Right kidney (tissue), 1 donor: Measurements from ENCODE around the gene LSS.
"Not testable (repeated sequence)": the region's sequence is repeated elsewhere in the genome, so short reads cannot be mapped to it uniquely, and the experiment has no call there.

Source experiments
- DNase-seq: peaks from one replicate; pipeline ENCODE4 v3.0.0-alpha.2; 2016

LSS gene

DNA sequence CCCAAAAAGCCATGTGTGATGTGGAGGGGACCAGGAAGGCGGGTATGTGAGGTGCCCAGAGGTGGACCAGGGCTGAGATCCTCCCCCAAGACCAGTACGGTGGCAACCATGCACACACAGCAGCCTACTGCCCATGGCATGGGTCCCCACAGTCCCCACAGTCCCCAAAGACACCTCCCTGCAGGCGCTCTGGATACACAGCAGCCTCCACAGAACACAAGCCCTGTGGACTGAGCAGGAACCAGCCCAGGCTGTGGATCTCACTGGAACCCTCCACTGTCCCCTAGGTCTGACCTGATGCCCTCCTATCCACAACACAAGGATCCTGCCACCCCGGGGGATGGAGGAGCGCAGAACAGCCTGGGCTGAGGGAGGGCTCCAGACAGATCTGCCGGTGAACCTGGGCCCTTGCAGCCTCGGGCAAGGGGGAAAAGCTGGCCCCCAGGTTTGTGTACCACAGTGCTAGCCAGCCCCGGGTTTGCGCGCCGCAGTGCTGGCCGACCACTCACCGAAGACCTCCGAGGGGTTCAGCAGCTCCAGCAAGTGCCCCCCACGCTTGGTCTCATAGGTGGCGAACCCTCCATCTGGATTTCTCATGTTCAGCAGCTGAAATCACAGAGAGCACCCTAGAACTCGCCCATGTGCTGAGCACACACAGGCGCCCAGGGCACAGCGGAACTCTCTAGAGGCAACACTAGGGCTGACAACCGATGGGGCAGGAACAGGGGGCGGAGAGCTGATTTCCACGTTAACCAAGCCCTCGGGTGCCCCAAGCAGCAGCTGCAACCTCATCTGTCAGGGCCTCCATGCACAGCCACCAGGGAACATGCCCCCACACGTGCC is 22.2 kb downstream of the LSS start:
- DNase-seq, result no peak

DNA sequence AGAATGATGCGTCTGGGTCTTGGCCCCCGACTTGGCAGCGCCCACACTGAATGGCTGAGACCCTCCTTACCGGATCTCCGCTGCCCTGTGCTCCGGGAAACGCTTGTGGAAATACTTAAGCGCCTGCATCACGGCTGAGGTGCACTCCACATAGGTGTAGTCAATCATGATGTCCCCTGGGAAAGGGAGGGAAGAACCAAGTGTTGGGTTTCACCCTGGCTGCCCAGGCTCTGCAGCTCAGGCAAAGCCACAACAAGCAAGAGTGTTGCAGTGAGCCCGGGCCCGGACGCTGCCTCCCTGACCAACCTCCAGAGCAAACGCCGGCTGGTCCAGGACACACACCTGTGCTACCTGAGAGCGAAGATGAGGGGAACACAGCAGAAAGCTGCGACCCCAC is 22.8 kb downstream of the LSS start:
- DNase-seq, result no peak

DNA sequence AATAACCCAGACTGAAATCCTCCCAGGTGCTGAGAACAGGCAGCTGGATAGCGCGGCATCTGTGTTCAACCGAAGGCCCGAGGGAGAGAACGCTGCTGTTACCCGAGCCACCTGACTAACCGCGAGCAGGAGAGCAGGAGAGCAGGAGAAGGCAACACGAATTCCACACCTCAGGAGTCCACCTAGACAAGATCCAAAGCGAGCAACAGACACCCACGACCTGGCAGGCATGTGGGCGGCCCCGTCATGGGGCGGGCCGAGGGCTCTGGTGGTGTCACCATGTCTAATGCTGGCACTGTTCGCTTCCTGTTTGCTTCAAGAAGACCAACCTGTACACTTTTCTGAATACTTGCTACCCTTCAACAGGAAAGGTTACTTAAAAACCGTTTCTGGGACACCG is 23.4 kb downstream of the LSS start:
- no peak for DNase-seq

DNA sequence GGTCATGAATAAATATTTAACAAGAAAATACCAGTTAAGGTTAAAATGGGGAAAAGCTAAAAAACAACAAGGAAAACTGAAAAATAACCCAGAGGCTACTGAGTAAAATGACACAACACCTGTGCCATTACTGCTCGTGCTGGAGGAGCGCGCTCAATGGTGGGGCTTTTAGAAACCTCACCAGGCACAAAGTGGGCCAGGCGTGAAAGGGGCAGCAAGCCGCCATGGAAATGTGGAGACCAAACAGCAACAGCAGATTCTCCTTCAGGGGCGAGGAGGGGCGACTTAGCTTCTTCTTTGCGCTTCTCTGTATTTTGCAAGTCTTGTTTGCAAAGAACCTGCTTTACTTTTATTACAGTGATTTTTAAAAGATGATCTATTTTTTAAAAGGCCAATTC is 25.4 kb downstream of the LSS start:
- no peak for DNase-seq

DNA sequence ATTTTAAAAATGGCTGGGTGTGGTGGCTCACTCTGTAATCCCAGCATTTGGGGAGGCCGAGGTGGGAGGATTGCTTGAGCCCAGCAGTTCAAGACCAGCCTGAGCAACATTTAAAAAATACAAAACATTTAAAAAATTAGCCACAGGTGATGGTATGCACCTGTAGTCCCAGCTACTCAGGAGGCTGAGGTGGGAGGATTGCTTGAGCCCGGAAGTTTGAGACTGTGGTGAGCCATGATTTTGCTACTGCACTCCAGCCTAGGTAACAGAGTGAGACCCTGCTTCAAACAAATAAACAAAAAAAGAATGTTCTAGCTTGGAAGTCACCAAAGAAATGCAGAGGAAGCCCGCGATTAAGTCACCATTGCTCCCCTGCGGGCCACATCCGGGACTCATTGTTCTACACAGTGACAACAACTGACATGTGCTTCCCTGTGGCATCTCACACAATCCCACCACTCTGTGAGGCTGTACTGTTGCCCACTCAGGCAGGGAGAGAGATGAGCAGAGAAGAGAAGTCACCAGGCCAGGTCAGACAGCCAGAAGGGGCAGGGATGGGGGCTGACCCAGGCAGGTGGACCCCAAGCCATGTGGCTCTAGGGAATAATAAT is 25.9 kb downstream of the LSS start:
- DNase-seq, result no peak

DNA sequence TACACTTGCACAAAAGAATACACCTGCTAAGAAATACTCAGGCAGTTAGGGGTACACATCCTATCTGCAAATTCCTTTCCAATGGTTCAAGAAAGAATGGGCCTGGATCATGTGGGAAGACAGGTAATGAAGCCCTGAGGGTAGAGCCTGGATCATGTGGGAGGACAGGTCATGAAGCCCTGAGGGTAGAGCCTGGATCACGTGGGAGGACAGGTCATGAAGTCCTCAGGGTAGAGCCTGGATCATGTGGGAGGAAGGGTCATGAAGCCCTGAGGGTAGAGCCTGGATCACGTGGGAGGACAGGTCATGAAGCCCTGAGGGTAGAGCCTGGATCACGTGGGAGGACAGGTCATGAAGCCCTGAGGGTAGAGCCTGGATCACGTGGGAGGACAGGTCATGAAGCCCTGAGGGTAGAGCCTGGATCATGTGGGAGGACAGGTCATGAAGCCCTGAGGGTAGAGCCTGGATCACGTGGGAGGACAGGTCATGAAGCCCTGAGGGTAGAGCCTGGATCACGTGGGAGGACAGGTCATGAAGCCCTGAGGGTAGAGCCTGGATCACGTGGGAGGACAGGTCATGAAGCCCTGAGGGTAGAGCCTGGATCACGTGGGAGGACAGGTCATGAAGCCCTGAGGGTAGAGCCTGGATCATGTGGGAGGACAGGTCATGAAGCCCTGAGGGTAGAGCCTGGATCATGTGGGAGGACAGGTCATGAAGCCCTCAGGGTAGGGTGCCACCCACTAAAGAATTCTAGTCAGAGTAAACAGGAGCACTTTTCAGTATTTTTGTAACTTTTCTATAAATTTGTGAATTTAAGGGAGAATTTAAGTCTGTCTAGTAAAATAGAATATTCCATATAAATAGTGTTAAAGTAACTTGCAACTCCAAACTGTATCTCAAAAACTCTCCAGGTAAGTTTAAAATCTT is 27.4 kb downstream of the LSS start:
- not testable (repeated sequence) for DNase-seq

- DNase-seq, result no peak
Measured at GRCh38 chr21:46199436-46200373, 28.9 kb downstream of the LSS start.

GRCh38 chr21:46196733-46197132 is 31.8 kb downstream of the LSS start:
- no peak for DNase-seq

- DNase-seq, result no peak
Measured at GRCh38 chr21:46195595-46196195, 32.9 kb downstream of the LSS start.

GRCh38 chr21:46194374-46195334 is 33.9 kb downstream of the LSS start:
- no peak for DNase-seq

DNA sequence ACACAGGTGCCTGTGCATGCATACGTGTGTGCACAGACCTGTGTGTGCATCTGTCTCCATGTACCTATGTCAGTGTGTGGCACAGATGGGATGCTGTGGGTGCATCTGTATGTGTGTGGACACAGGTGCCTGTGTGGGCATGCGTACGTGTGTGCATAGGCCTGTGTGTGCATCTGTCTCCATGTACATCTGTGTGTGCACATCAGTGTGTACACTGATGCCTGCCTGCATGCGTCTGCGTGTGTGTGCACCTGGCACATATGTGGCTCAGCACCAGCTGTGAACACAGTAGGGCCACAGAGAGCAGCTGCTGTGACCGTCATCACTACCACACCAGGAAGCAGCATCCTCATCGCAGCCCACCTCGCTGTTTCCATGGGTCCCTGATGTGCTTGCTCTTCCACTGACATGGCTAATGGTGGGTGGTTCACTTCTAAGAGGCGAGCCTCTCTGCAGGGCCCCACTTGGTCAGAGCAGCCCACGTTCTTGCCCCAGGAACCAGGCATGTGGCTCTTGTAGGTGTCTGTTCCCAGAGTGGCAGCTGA is 34.7 kb downstream of the LSS start:
- DNase-seq, result no peak

DNA sequence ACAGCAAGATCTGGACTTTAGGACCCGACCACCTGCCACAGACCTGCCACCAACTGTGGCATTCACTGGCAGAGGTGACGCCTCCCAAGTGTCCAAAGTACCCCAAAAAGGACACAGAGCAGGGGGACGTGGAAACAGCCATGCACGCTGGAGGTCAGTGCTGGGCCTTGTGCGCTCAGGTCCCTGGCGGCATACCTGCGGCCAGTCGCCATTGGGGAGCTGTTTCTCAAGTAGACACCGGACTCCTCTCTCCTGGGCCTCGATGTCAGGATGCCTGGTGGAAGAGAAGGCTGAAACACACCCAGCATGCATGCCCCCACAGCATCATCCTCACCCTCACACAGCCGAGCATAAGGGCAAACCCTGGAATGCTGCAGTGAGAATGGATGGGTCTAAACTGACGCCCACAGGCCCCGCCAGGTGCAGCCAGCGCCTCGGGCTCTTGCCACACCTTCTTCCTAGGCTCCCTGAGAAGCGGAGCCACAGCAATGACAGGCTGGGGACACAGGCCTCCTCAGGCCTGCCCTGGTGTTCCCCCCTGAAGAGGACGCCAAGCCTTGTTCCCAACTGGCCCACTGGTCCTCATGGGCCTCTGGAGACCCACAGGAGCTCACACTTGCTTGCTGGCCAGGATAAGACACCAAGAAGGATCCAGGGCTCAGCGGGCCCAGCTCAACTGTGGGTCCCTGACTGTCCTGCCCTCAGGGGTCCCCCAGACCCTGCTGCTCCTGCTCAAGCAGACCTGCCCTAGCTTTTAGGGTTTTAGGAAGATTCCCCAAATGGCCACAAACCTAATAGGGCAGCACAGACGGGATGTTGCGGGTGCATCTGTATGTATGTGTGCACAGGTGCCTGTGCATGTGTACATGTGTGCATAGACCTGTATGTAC is 36.6 kb downstream of the LSS start:
- DNase-seq, result no peak

GRCh38 chr21:46191257-46191685 is 37.3 kb downstream of the LSS start:
- no peak for DNase-seq

DNA sequence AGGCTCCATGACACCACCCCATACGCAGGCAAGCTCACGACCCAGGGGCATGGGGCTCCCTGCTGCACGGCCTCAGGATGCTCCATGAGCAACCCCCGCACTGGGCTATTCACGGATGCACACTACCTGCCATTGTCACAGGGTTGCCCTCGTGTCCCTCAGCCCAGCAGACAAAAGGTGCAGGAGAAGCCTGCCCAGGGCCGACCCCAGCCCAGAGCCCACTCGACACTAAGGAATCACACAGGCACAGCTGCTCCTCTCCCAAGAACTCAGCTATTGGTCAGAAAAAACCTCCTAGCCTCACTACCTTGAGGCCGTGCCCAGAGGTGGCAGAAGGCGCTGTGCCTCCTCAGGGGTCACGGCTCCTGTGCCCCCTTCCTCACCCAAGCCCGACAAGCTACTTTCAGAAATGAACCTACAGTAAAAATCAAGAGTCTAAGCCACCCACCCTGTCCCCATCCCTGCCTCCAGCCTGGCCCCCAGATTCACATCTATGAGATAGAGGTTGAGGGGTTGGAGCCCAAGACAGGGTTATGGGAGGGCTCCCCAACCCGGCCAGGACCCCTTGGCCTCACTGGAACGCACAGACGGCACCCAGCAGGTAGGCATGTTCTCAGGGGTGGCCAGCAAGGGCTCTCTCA is 38.0 kb downstream of the LSS start:
- DNase-seq, result no peak

DNA sequence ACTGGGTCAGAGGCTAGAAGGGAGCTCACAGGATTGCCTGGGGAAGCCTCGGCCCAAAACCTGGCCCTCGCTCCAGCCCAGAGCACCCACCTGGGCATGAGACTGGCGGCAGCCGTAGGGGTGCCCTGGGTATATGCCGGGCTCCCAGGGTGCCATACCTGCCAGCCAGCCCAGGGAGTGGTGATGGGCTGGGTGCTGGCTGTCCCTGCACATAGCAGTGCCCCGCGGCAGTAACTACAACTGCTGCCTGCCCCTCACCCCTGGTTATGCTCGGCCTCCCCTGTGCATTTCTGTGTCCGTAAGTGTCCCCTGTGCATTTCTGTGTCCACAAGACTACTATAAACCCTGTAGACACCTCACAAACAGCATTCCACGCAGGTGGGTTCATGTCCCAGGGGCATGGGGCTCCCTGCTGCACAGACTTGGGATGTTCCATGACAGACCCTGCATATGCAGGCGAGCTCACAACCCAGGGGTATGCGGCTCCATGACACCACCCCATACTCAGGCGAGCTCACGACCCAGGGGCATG is 38.5 kb downstream of the LSS start:
- no peak for DNase-seq

GRCh38 chr21:46189213-46189958 is 39.2 kb downstream of the LSS start:
- DNase-seq, result no peak
